HepG2 (cell line): ENCODE data around the gene LRRN4CL. TPM values are rescaled to one million over a fixed set of nuclear protein-coding genes. Genes with fewer than 3 reads are reported as not detected.

ENCODE experiments used
- EED ChIP-seq: sonication (generic); formaldehyde crosslinking; IDR thresholded peaks from 2 replicates; pipeline ENCODE4 v1.5.0; 2020; ENCODE audit warnings: mild to moderate bottlenecking, missing genetic modification reagents
- GZF1 ChIP-seq: sonication (generic); formaldehyde crosslinking; IDR thresholded peaks from 2 replicates; pipeline ENCODE4 v1.5.1; 2020; ENCODE audit warnings: mild to moderate bottlenecking, missing genetic modification reagents
- ISX ChIP-seq: sonication (generic); formaldehyde crosslinking; conservative IDR thresholded peaks from 2 replicates; pipeline ENCODE4 v1.5.0; 2020; ENCODE audit warnings: missing genetic modification reagents
- KDM1A ChIP-seq: IDR thresholded peaks from 2 replicates; pipeline ENCODE4 v1.6.1; 2016; ENCODE audit warnings: missing compliant biosample characterization
- MAZ ChIP-seq, 2 experiments: sonication (generic) in 1 of 2; formaldehyde crosslinking in 1 of 2; IDR thresholded peaks; 2 replicates each; pipeline versions ENCODE4 v1.5.0 to v1.6.1; 2012 to 2020; ENCODE audit warnings: low read depth in 2 of 2, mild to moderate bottlenecking in 2 of 2, borderline replicate concordance in 1 of 2, improper control_type of control experiment in 1 of 2, low read length in 1 of 2, missing genetic modification reagents in 1 of 2, moderate library complexity in 1 of 2
- PHF21A ChIP-seq: sonication (generic); formaldehyde crosslinking; IDR thresholded peaks from 2 replicates; pipeline ENCODE4 v1.5.0; 2020; ENCODE audit warnings: mild to moderate bottlenecking, missing genetic modification reagents
- PREB ChIP-seq: sonication (generic); formaldehyde crosslinking; IDR thresholded peaks from 2 replicates; pipeline ENCODE4 v1.4.0; 2020; ENCODE audit warnings: missing genetic modification reagents
- SNAPC5 ChIP-seq: sonication (generic); formaldehyde crosslinking; IDR thresholded peaks from 2 replicates; pipeline ENCODE4 v1.8.1; 2023; ENCODE audit warnings: mild to moderate bottlenecking, missing genetic modification reagents, borderline replicate concordance
- THAP11 ChIP-seq: IDR thresholded peaks from 2 replicates; pipeline ENCODE4 v1.6.1; 2016; ENCODE audit warnings: missing biosample characterization, missing genetic modification reagents
- ZNF788 ChIP-seq: sonication (generic); formaldehyde crosslinking; IDR thresholded peaks from 2 replicates; pipeline ENCODE4 v1.5.0; 2020; ENCODE audit warnings: mild to moderate bottlenecking, missing genetic modification reagents, borderline replicate concordance
- polyA plus RNA-seq, 8 experiments: library from polyadenylated mRNA; depleted of rRNA in 3 of 8; stranded (reverse) in 7 of 8; unstranded in 1 of 8; fragments of >200 nt; fragmentation: Illumina TruSeq in 4 of 8; extraction: Trizol in 4 of 8; gene quantifications; 2 replicates each; pipeline versions ENCODE4 v1.2.1 to v1.2.3, GENCODE V29; 2011 to 2016; ENCODE audit warnings: low read depth in 4 of 8, missing spikeins in 1 of 8, mixed read lengths in 1 of 8; ENCODE audit not compliant: insufficient read depth in 1 of 8
- total RNA-seq, 5 experiments: library from RNA; depleted of rRNA; stranded (reverse); fragments of >200 nt; fragmentation: Illumina TruSeq; extraction: Trizol; gene quantifications; 2 replicates each; pipeline ENCODE4 v1.2.3, GENCODE V29; 2016; ENCODE audit warnings: low read depth in 1 of 5
- TF ChIP-seq, protein P1 (sequence below): sonication (generic); formaldehyde crosslinking; IDR thresholded peaks from 2 replicates; pipeline ENCODE4 v1.4.0; 2020; ENCODE audit warnings: mild to moderate bottlenecking, missing genetic modification reagents
- TF ChIP-seq, protein P2 (sequence below): sonication (generic); formaldehyde crosslinking; IDR thresholded peaks from 2 replicates; pipeline ENCODE4 v1.4.0; 2020; ENCODE audit warnings: low read depth, mild to moderate bottlenecking, missing genetic modification reagents
- TF ChIP-seq, protein P3 (sequence below): IDR thresholded peaks from 2 replicates; pipeline ENCODE4 v1.6.1; 2016; ENCODE audit warnings: missing compliant biosample characterization, missing genetic modification reagents, borderline replicate concordance
- TF ChIP-seq, protein P4 (sequence below): IDR thresholded peaks from 2 replicates; pipeline ENCODE4 v1.4.0; 2020; ENCODE audit warnings: mild to moderate bottlenecking, missing genetic modification reagents

The LRRN4CL gene
- total and polyA plus RNA-seq, 2 of the 13 experiments (the other 11 are each of a cell fraction or from before 2014, with no cell fraction given): 0.11 TPM; not detected in 1

- TF ChIP-seq, protein P1, sequence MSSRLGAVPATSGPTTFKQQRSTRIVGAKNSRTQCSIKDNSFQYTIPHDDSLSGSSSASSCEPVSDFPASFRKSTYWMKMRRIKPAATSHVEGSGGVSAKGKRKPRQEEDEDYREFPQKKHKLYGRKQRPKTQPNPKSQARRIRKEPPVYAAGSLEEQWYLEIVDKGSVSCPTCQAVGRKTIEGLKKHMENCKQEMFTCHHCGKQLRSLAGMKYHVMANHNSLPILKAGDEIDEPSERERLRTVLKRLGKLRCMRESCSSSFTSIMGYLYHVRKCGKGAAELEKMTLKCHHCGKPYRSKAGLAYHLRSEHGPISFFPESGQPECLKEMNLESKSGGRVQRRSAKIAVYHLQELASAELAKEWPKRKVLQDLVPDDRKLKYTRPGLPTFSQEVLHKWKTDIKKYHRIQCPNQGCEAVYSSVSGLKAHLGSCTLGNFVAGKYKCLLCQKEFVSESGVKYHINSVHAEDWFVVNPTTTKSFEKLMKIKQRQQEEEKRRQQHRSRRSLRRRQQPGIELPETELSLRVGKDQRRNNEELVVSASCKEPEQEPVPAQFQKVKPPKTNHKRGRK: no peak
- no peak for TF ChIP-seq SNAPC5 (CRISPR knock-in tag)
- TF ChIP-seq, protein P2, sequence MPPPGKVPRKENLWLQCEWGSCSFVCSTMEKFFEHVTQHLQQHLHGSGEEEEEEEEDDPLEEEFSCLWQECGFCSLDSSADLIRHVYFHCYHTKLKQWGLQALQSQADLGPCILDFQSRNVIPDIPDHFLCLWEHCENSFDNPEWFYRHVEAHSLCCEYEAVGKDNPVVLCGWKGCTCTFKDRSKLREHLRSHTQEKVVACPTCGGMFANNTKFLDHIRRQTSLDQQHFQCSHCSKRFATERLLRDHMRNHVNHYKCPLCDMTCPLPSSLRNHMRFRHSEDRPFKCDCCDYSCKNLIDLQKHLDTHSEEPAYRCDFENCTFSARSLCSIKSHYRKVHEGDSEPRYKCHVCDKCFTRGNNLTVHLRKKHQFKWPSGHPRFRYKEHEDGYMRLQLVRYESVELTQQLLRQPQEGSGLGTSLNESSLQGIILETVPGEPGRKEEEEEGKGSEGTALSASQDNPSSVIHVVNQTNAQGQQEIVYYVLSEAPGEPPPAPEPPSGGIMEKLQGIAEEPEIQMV: no peak
- TF ChIP-seq ZNF788 (CRISPR knock-in tag): peak; percentile 77; the same call in 1 of the 2 replicates
- TF ChIP-seq, protein P3, sequence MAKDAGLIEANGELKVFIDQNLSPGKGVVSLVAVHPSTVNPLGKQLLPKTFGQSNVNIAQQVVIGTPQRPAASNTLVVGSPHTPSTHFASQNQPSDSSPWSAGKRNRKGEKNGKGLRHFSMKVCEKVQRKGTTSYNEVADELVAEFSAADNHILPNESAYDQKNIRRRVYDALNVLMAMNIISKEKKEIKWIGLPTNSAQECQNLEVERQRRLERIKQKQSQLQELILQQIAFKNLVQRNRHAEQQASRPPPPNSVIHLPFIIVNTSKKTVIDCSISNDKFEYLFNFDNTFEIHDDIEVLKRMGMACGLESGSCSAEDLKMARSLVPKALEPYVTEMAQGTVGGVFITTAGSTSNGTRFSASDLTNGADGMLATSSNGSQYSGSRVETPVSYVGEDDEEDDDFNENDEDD (CRISPR knock-in tag): peak; percentile 50; the same call in 1 of the 2 replicates
- TF ChIP-seq GZF1 (CRISPR knock-in tag): peak; percentile 83; the same call in 1 of the 2 replicates
- no peak for TF ChIP-seq MAZ (IDR thresholded peaks at IDR 0.05; ENCODE audit: borderline replicate concordance, low read depth, low read length)
- peak; percentile 40; the same call in 1 of the 2 replicates for TF ChIP-seq MAZ (CRISPR knock-in tag; IDR thresholded peaks at IDR 0.05; ENCODE audit: low read depth)
- TF ChIP-seq ISX: no peak
- no peak for TF ChIP-seq PREB (CRISPR knock-in tag)
- TF ChIP-seq PHF21A: peak; percentile 59; the same call in 1 of the 2 replicates
- TF ChIP-seq THAP11: peak; percentile 93
- no peak for TF ChIP-seq KDM1A (CRISPR knock-in tag)
- TF ChIP-seq, protein P4, sequence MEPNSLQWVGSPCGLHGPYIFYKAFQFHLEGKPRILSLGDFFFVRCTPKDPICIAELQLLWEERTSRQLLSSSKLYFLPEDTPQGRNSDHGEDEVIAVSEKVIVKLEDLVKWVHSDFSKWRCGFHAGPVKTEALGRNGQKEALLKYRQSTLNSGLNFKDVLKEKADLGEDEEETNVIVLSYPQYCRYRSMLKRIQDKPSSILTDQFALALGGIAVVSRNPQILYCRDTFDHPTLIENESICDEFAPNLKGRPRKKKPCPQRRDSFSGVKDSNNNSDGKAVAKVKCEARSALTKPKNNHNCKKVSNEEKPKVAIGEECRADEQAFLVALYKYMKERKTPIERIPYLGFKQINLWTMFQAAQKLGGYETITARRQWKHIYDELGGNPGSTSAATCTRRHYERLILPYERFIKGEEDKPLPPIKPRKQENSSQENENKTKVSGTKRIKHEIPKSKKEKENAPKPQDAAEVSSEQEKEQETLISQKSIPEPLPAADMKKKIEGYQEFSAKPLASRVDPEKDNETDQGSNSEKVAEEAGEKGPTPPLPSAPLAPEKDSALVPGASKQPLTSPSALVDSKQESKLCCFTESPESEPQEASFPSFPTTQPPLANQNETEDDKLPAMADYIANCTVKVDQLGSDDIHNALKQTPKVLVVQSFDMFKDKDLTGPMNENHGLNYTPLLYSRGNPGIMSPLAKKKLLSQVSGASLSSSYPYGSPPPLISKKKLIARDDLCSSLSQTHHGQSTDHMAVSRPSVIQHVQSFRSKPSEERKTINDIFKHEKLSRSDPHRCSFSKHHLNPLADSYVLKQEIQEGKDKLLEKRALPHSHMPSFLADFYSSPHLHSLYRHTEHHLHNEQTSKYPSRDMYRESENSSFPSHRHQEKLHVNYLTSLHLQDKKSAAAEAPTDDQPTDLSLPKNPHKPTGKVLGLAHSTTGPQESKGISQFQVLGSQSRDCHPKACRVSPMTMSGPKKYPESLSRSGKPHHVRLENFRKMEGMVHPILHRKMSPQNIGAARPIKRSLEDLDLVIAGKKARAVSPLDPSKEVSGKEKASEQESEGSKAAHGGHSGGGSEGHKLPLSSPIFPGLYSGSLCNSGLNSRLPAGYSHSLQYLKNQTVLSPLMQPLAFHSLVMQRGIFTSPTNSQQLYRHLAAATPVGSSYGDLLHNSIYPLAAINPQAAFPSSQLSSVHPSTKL: peak; percentile 70; the same call in 1 of the 2 replicates
- no peak for TF ChIP-seq EED
Observed at GRCh38 chr11:62678770-62679696, 10.3 kb downstream of the LRRN4CL start, which contains the start of gene UBXN1 (continued).
